ENCODE results near the gene PDIA5.

- TF ChIP-seq, protein P1, sequence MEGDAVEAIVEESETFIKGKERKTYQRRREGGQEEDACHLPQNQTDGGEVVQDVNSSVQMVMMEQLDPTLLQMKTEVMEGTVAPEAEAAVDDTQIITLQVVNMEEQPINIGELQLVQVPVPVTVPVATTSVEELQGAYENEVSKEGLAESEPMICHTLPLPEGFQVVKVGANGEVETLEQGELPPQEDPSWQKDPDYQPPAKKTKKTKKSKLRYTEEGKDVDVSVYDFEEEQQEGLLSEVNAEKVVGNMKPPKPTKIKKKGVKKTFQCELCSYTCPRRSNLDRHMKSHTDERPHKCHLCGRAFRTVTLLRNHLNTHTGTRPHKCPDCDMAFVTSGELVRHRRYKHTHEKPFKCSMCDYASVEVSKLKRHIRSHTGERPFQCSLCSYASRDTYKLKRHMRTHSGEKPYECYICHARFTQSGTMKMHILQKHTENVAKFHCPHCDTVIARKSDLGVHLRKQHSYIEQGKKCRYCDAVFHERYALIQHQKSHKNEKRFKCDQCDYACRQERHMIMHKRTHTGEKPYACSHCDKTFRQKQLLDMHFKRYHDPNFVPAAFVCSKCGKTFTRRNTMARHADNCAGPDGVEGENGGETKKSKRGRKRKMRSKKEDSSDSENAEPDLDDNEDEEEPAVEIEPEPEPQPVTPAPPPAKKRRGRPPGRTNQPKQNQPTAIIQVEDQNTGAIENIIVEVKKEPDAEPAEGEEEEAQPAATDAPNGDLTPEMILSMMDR (conservative IDR thresholded peaks at IDR 0.05; ENCODE audit: low read length), result no peak
- no peak for TF ChIP-seq EZH2phosphoT487 (IDR thresholded peaks at IDR 0.05; ENCODE audit: borderline replicate concordance, low read depth, low read length)
These were observed 1.1 kb downstream of the PDIA5 start for GRCh38 chr3:123067689-123068600.
